Brain microvascular endothelial cell (primary cell): Measurements from ENCODE around the gene TRABD2B.

ENCODE experiments used
- DNase-seq: peaks from one replicate; pipeline ENCODE4 v3.0.0-alpha.2; 2020
- H3K27ac ChIP-seq: fragments of 250-450 bp; sonication (Bioruptor Pico); 2 replicates; pipeline ENCODE4 v1.5.1; 2020; ENCODE audit warnings: mild to moderate bottlenecking, moderate library complexity
- H3K27me3 ChIP-seq: fragments of 250-450 bp; sonication (Bioruptor Pico); replicated peaks from 2 replicates; pipeline ENCODE4 v1.5.1; 2020; ENCODE audit warnings: mild to moderate bottlenecking
- H3K36me3 ChIP-seq: fragments of 250-450 bp; sonication (Bioruptor Pico); replicated peaks from 2 replicates; pipeline ENCODE4 v1.5.1; 2020; ENCODE audit warnings: mild to moderate bottlenecking
- H3K4me3 ChIP-seq: 2 replicates; pipeline ENCODE4 v1.5.1; 2011; ENCODE audit warnings: low read depth, mild to moderate bottlenecking, control low read depth, low read length, moderate library complexity
- CTCF ChIP-seq: IDR thresholded peaks from 2 replicates; pipeline ENCODE4 v1.5.1; 2011; ENCODE audit warnings: low read depth, mild to moderate bottlenecking, moderate library complexity, low read length, control low read depth, inconsistent platforms; ENCODE audit errors: missing control alignments
- in situ Hi-C: cut with HindIII; loops from 2 replicates; pipeline ENCODE4 v1.10.0; 2017; ENCODE audit warnings: low sequenced_read_pairs, low pct_ligation_motif_present

The TRABD2B gene

GRCh38 chr1:47881505-47882442 lies 115.4 kb downstream of the TRABD2B start:
- in situ Hi-C loops: no loop called here
- TF ChIP-seq CTCF: no peak

GRCh38 chr1:47876587-47876963 lies 120.6 kb downstream of the TRABD2B start:
- H3K27me3 ChIP-seq: no peaks in the 10 kb centered on the region
- no peaks in the 10 kb centered on the region for H3K36me3 ChIP-seq
- no peak for DNase-seq
- TF ChIP-seq CTCF: no peak
- in situ Hi-C loops: no loop called here
- no peak overlapping the region for H3K4me3 ChIP-seq
- H3K27ac ChIP-seq: no peak overlapping the region

More at GRCh38 chr1:47881505-47882442, 115.4 kb downstream of the TRABD2B start:
- Histone ChIP-seq H3K27ac (no peak overlapping the region), H3K36me3 (no peaks in the 10 kb centered on the region), H3K27me3 (no peaks in the 10 kb centered on the region), H3K4me3 (no peak overlapping the region)
- DNase-seq: peak; percentile 19

- no peak for TF ChIP-seq CTCF
- no peaks in the 10 kb centered on the region for H3K36me3 ChIP-seq
- H3K27ac ChIP-seq: no peak overlapping the region
- H3K4me3 ChIP-seq: no peak overlapping the region
- DNase-seq: peak; percentile 8
- in situ Hi-C loops: no loop called here
- no peaks in the 10 kb centered on the region for H3K27me3 ChIP-seq
These were observed 121.2 kb downstream of the TRABD2B start for GRCh38 chr1:47875831-47876586.

- H3K36me3 ChIP-seq: no peaks in the 10 kb centered on the region
- in situ Hi-C loops: no loop called here
- no peak overlapping the region for H3K4me3 ChIP-seq
- no peak overlapping the region for H3K27ac ChIP-seq
- TF ChIP-seq CTCF: no peak
- H3K27me3 ChIP-seq: no peaks in the 10 kb centered on the region
- DNase-seq: no peak
These were observed 122.1 kb downstream of the TRABD2B start for GRCh38 chr1:47875036-47875435.

GRCh38 chr1:47873337-47873736 lies 123.8 kb downstream of the TRABD2B start:
- H3K27me3 ChIP-seq: no peaks in the 10 kb centered on the region
- DNase-seq: no peak
- no peak for TF ChIP-seq CTCF

More at GRCh38 chr1:47873337-47873736, 123.8 kb downstream of the TRABD2B start:
- in situ Hi-C loops: no loop called here
- H3K27ac ChIP-seq: no peak overlapping the region
- H3K4me3 ChIP-seq: no peak overlapping the region
- no peaks in the 10 kb centered on the region for H3K36me3 ChIP-seq
